ENCODE results near the gene MTHFSD.
A peak's percentile ranks its signal among the peaks of the same experiment; 100 is the strongest.

MTHFSD gene

DNA sequence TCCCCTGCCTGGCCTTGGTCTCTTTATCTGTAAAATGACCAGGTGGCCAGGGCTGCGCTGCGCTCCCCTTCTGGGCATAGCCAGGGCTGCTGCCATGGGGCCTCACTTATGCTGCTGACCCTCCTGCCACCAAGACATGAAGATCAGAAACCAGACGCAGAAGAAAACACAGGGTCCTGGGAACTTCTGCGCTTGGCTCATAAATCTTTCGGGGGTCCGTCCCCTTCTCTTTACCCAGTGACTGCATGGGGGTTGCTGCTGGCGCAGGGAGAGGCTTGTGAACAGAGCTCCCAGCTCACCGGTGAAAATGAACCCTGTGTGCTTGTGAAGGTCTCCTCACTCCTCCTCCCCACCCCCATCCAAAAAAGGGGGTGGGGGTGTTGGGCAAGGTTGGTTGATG, 17.6 kb upstream of the MTHFSD start:
- Histone ChIP-seq H3K4me3 (peak overlapping the region; percentile 90), H3K27ac (peak overlapping the region; percentile 98)
- no peak for DNase-seq (ENCODE audit: low spot score)
- TF ChIP-seq, protein P1, sequence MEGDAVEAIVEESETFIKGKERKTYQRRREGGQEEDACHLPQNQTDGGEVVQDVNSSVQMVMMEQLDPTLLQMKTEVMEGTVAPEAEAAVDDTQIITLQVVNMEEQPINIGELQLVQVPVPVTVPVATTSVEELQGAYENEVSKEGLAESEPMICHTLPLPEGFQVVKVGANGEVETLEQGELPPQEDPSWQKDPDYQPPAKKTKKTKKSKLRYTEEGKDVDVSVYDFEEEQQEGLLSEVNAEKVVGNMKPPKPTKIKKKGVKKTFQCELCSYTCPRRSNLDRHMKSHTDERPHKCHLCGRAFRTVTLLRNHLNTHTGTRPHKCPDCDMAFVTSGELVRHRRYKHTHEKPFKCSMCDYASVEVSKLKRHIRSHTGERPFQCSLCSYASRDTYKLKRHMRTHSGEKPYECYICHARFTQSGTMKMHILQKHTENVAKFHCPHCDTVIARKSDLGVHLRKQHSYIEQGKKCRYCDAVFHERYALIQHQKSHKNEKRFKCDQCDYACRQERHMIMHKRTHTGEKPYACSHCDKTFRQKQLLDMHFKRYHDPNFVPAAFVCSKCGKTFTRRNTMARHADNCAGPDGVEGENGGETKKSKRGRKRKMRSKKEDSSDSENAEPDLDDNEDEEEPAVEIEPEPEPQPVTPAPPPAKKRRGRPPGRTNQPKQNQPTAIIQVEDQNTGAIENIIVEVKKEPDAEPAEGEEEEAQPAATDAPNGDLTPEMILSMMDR (IDR thresholded peaks at IDR 0.05) = no peak

DNA sequence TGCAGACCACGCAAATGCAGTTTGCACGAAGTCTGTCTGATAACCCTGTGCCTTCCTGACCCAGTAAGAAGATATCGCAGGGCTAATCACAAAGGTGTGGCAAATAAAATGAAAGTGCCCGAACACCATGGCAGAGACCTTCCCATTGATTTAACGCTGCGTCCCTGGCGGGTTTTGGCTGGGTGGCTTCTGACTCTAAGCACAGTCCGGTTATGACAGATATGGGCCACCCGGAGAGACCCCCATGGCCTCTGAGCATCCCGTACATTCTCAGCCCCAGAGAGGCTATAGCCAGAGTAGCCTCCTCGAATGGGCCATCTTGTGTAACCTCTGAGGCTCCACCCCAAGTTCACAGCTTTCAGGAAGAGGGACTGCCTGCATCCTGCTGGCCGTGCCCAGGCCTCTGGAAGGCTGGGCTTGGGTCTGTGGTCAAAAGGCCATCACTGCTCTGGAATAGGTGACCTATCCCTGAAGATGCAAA, 17.0 kb upstream of the MTHFSD start:
- TF ChIP-seq, protein P1 (IDR thresholded peaks at IDR 0.05) = no peak
- no peak for DNase-seq (ENCODE audit: low spot score)
- peak overlapping the region; percentile 98 for H3K27ac ChIP-seq
- peak overlapping the region; percentile 90 for H3K4me3 ChIP-seq

DNA sequence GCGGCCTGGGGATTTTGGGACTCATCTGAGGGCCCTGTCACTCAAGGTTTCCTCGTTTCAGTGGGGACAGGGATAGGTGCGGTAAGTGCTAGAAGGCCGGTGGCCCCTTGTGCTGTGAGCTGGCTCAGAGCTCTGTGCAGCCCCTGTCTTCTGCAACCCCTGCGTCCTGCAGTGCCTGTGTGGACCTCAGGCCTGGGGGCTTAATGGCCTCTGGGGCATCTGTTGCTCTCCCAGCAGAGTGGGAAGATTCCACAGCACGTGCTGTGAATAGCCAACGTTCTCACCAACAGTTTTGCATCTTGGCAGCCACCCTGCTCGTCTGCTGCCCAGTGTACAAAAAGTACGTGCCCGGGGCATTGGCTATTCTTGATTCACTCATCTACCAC, 16.5 kb upstream of the MTHFSD start:
- TF ChIP-seq, protein P1 (IDR thresholded peaks at IDR 0.05) = no peak
- Histone ChIP-seq H3K27ac (peak overlapping the region; percentile 98), H3K4me3 (peak overlapping the region; percentile 90)
- peak; percentile 71 for DNase-seq (ENCODE audit: low spot score)

DNA sequence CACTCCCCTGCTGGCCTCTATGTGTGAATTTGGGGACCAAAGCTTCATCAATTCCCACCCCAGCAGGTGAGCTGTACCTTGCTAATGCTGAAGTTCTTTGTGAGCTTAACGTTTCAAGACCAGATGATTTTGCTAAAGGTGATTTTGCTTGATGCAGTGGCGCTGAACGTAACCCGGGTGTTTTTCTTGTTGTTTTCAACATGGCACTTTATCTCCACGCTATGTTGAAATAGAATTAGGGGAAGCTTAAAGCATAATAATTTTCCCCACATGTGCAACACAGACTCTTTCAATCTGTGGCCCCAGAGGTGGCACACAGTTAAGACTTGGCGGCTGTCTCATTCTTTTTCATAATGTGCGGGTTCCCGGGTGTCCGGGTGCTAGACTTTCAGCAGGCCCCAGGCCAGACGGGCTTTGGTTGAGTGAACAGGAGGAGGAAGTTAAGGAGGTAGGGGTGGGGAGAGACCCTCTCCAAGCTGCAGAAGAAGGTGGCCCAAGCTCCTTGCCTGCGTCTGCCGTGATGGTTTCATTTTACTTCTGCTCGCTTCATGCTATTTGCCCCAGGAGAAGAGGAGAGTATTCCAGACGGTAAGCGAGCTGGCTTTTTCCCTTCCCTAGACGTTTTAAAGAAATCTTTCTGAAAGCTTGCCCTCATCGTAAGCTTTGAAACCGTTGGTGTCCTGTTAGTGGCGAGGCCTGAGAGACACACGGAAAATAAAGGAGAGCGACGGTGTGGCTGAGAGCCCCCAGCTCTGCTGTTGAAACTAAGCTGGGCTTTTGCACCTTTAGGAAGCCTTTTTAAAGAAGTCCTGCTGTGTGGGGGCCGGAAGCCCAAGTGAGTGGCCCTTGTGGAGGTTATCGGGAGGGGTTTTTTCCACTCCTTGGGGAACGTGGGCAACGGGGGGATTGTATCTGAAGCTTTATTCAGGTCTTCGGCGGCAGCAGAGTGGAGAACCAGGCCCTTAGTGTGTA, 15.8 kb upstream of the MTHFSD start:
- Histone ChIP-seq H3K27ac (peak overlapping the region; percentile 98), H3K4me3 (peak overlapping the region; percentile 90)
- TF ChIP-seq, protein P1 (IDR thresholded peaks at IDR 0.05) = no peak
- no peak for DNase-seq (ENCODE audit: low spot score)

DNA sequence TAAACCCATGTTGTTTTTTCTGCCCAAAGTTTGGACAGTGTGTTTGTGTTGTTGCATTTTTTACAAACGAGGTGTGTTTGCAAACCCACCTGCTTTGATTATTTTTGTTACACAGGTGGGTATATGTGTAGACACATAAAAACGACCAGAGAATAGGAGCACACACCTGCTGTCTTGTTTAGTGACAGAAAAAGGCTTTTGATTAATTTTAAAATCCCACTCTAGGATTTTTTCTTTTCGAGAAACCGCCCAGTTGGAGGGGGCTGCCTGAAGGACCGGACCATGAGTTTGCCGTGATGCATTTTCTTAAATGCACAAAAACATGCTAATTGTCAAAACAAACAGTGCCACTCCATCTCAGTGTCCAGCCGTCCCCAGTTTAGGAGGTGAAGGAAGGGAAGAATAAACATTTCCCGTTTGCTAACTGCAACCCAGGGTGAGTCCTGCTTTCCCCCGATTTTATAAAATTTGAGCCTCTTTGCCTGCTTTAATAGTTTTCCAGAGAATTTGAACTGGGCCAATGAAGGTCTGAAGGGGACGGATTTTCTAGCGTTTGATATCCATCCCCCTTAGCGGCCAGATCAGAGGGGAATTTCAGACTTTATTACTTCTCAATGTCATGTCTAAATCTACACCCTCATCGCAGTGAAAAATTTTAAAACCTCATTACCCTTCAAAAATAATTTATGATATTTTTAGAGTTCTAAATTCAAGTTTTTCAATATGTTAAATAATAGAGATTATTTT, 14.8 kb upstream of the MTHFSD start:
- Histone ChIP-seq H3K4me3 (peak overlapping the region; percentile 90), H3K27ac (peak overlapping the region; percentile 98)
- TF ChIP-seq, protein P1 (IDR thresholded peaks at IDR 0.05) = no peak
- no peak for DNase-seq (ENCODE audit: low spot score)

DNA sequence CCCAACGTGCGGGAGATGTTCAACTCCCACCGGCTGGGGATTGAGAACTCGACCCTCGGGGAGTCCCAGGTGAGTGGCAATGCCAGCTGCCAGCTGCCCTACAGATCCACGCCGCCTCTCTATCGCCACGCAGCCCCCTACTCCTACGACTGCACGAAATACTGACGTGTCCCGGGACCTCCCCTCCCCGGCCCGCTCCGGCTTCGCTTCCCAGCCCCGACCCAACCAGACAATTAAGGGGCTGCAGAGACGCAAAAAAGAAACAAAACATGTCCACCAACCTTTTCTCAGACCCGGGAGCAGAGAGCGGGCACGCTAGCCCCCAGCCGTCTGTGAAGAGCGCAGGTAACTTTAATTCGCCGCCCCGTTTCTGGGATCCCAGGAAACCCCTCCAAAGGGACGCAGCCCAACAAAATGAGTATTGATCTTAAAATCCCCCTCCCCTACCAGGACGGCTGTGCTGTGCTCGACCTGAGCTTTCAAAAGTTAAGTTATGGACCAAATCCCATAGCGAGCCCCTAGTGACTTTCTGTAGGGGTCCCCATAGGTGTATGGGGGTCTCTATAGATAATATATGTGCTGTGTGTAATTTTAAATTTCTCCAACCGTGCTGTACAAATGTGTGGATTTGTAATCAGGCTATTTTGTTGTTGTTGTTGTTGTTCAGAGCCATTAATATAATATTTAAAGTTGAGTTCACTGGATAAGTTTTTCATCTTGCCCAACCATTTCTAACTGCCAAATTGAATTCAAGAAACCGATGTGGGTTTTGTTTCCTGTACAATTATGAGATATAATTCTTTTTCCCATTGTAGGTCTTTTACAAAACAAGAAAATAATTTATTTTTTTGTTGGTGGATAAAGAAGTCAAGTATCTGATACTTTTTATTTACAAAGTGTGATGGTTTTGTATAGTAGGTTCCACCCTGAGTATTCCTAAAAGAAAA, 13.9 kb upstream of the MTHFSD start:
- Histone ChIP-seq H3K4me3 (peak overlapping the region; percentile 90), H3K27ac (peak overlapping the region; percentile 98)
- DNase-seq (ENCODE audit: low spot score) = no peak
- TF ChIP-seq, protein P1 (IDR thresholded peaks at IDR 0.05) = no peak

All from coronary artery (tissue), 2 donors.